Neural cell (in vitro differentiated cells): ENCODE data around the gene EOMES. TPM values are rescaled to one million over a fixed set of nuclear protein-coding genes. Genes with fewer than 3 reads are reported as not detected.

ENCODE experiments used
- H2AFZ ChIP-seq: fragments of 200-600, 300-800 bp; sonication (generic), shearing (Covaris generic); 2 replicates; pipeline ENCODE4 v1.6.0; 2014; ENCODE audit warnings: low read depth, mild to moderate bottlenecking, antibody characterized with exemption, low read length, moderate library complexity
- H3F3A ChIP-seq: fragments of 200-600 bp; shearing (Covaris generic); 2 replicates; pipeline ENCODE4 v1.6.1; 2016; ENCODE audit warnings: mild to moderate bottlenecking, moderate library complexity, mixed read lengths, antibody characterized with exemption, low read length; ENCODE audit not compliant: insufficient read depth, poor library complexity, severe bottlenecking
- H3K27ac ChIP-seq: fragments of 200-600, 300-800 bp; sonication (generic), shearing (Covaris generic); 2 replicates; pipeline ENCODE4 v1.5.1; 2014; ENCODE audit warnings: mild to moderate bottlenecking, low read length, moderate library complexity
- H3K27me3 ChIP-seq: fragments of 300-800, 200-600 bp; sonication (generic), shearing (Covaris generic); 2 replicates; pipeline ENCODE4 v1.6.0; 2014; ENCODE audit warnings: mild to moderate bottlenecking, low read depth, low read length, moderate library complexity; ENCODE audit not compliant: insufficient read depth
- H3K36me3 ChIP-seq: fragments of 300-800, 200-600 bp; sonication (generic), shearing (Covaris generic); 2 replicates; pipeline ENCODE4 v1.5.1; 2014; ENCODE audit warnings: mild to moderate bottlenecking, antibody characterized with exemption, low read length, moderate library complexity; ENCODE audit not compliant: insufficient read depth
- H3K4me2 ChIP-seq: fragments of 300-800, 200-600 bp; sonication (generic), shearing (Covaris generic); 2 replicates; pipeline ENCODE4 v1.6.0; 2014; ENCODE audit warnings: mild to moderate bottlenecking, low read length
- H3K4me3 ChIP-seq: fragments of 300-800, 200-600 bp; sonication (generic), shearing (Covaris generic); 2 replicates; pipeline ENCODE4 v1.5.1; 2014; ENCODE audit warnings: mild to moderate bottlenecking, low read length, moderate library complexity
- H3K79me2 ChIP-seq: fragments of 200-600 bp; shearing (Covaris generic); replicated peaks from 2 replicates; pipeline ENCODE4 v1.6.0; 2014; ENCODE audit warnings: mild to moderate bottlenecking, low read length, moderate library complexity; ENCODE audit not compliant: insufficient read depth
- H3K9ac ChIP-seq: fragments of 300-800, 200-600 bp; sonication (generic), shearing (Covaris generic); 2 replicates; pipeline ENCODE4 v1.6.1; 2016; ENCODE audit warnings: mild to moderate bottlenecking, low read length, mixed read lengths
- H3K9me2 ChIP-seq: fragments of 200-600 bp; shearing (Covaris generic); 2 replicates; pipeline ENCODE4 v1.6.1; 2016; ENCODE audit warnings: mild to moderate bottlenecking, low read length, mixed read lengths; ENCODE audit not compliant: insufficient read depth
- H3K9me3 ChIP-seq: fragments of 200-600, 300-800 bp; sonication (generic), shearing (Covaris generic); 2 replicates; pipeline ENCODE4 v1.6.1; 2016; ENCODE audit warnings: mild to moderate bottlenecking, mixed run types, low read length, moderate library complexity, mixed read lengths
- H4K20me1 ChIP-seq: fragments of 200-600 bp; shearing (Covaris generic); 2 replicates; pipeline ENCODE4 v1.6.1; 2016; ENCODE audit warnings: mild to moderate bottlenecking, mixed run types; ENCODE audit not compliant: insufficient read depth
- CTCF ChIP-seq: fragments of 450-650 bp; IDR thresholded peaks from 2 replicates; pipeline ENCODE4 v1.5.1; 2014; ENCODE audit warnings: antibody characterized with exemption, mild to moderate bottlenecking, moderate library complexity; ENCODE audit not compliant: poor library complexity, severe bottlenecking
- EP300 ChIP-seq: fragments of 450-650 bp; conservative IDR thresholded peaks from 2 replicates; pipeline ENCODE4 v1.6.1; 2014; ENCODE audit warnings: antibody characterized with exemption, mild to moderate bottlenecking, moderate library complexity; ENCODE audit not compliant: poor library complexity, severe bottlenecking
- EZH2 ChIP-seq: fragments of 200-600, 300-800 bp; shearing (Covaris generic), sonication (generic); IDR thresholded peaks from 2 replicates; pipeline ENCODE4 v1.6.1; 2014; ENCODE audit warnings: antibody characterized with exemption, low read length, borderline replicate concordance, mild to moderate bottlenecking; ENCODE audit not compliant: insufficient read depth, poor library complexity, severe bottlenecking
- MXI1 ChIP-seq: fragments of 450-650 bp; conservative IDR thresholded peaks from 2 replicates; pipeline ENCODE4 v1.6.1; 2014; ENCODE audit warnings: antibody characterized with exemption, mild to moderate bottlenecking; ENCODE audit not compliant: poor library complexity, severe bottlenecking
- POLR2AphosphoS5 ChIP-seq: IDR thresholded peaks from 2 replicates; pipeline ENCODE4 v1.6.1; 2012
- RAD21 ChIP-seq: fragments of 450-650 bp; conservative IDR thresholded peaks from 2 replicates; pipeline ENCODE4 v1.6.1; 2014; ENCODE audit warnings: antibody characterized with exemption, mild to moderate bottlenecking, moderate library complexity
- REST ChIP-seq: IDR thresholded peaks from 2 replicates; pipeline ENCODE4 v1.6.1; 2012; ENCODE audit warnings: borderline replicate concordance
- SMC3 ChIP-seq: fragments of 450-650 bp; conservative IDR thresholded peaks from 2 replicates; pipeline ENCODE4 v1.6.1; 2014; ENCODE audit warnings: antibody characterized with exemption, mild to moderate bottlenecking, moderate library complexity; ENCODE audit not compliant: poor library complexity
- TAF1 ChIP-seq: IDR thresholded peaks from 2 replicates; pipeline ENCODE4 v1.6.1; 2012; ENCODE audit warnings: low read depth
- polyA plus RNA-seq: library from polyadenylated mRNA; depleted of rRNA; stranded (reverse); fragments of >200 nt; gene quantifications from 2 replicates; pipeline ENCODE4 v1.2.3, GENCODE V29; 2014

Gene EOMES
- polyA plus RNA-seq, 1 donor from 2014 or later, result 0.24 TPM

- Histone ChIP-seq H3K4me2 (no peak overlapping the region), H3K79me2 (no peaks in the 10 kb centered on the region), H3K27me3 (no peaks in the 10 kb centered on the region), H3K9me3 (no peaks in the 10 kb centered on the region), H2AFZ (no peak overlapping the region), H3K27ac (no peak overlapping the region), H3K36me3 (no peaks in the 10 kb centered on the region), H4K20me1 (no peaks in the 10 kb centered on the region), H3K4me3 (no peak overlapping the region), H3F3A (no peaks in the 10 kb centered on the region), H3K9me2 (no peaks in the 10 kb centered on the region), H3K9ac (no peak overlapping the region)
- TF ChIP-seq TAF1 (no peak), POLR2AphosphoS5 (no peak), RAD21 (no peak), REST (no peak)
Measured at GRCh38 chr3:27696906-27697305, 25.2 kb downstream of the EOMES start.

DNA sequence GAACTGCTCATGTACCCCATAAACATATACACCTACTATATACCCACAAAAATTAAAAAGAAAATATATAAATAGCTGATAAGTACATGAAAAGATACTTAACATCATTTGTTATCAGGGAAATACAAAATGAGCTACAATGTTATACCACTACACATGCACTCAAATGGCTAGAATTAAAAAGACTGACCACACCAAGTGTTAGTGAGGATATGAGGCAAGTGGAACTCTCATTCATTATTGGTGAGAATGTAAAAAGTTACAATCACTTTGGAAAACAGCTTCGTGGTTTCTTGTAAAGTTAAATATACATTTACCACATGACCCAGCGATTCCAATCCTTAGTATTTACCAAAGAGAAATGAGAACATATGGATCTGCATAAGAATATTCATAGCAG, 26.5 kb downstream of the EOMES start:
- no peaks in the 10 kb centered on the region for H3F3A ChIP-seq
- H2AFZ ChIP-seq, result no peak overlapping the region
- H3K79me2 ChIP-seq, result no peaks in the 10 kb centered on the region
- H3K9me3 ChIP-seq, result no peaks in the 10 kb centered on the region
- no peak overlapping the region for H3K4me3 ChIP-seq
- no peaks in the 10 kb centered on the region for H4K20me1 ChIP-seq
- no peaks in the 10 kb centered on the region for H3K27me3 ChIP-seq
- H3K4me2 ChIP-seq, result no peak overlapping the region
- TF ChIP-seq TAF1 (no peak), MXI1 (no peak), CTCF (no peak), REST (no peak), EP300 (no peak), RAD21 (no peak), EZH2 (no peak), POLR2AphosphoS5 (no peak), SMC3 (no peak)
- no peaks in the 10 kb centered on the region for H3K36me3 ChIP-seq
- H3K9ac ChIP-seq, result no peak overlapping the region
- no peaks in the 10 kb centered on the region for H3K9me2 ChIP-seq
- H3K27ac ChIP-seq, result no peak overlapping the region
